ENCODE measurements around the gene SYTL3.

- TF ChIP-seq GATA3 (IDR thresholded peaks at IDR 0.05; ENCODE audit: low read depth, low read length), result no peak
- no peak for TF ChIP-seq GATA2 (IDR thresholded peaks at IDR 0.05; ENCODE audit: low read depth, low read length)
Measured at GRCh38 chr6:158680015-158680414, 30.2 kb downstream of the SYTL3 start.

All from SH-SY5Y (cell line).